AG04450 (cell line): ENCODE measurements around the gene SH3D19. TPM values are rescaled to one million over a fixed set of nuclear protein-coding genes. Genes with fewer than 3 reads are reported as not detected.

ENCODE experiments used
- CTCF ChIA-PET: fragments of 300-600, 350-600 bp; formaldehyde crosslinking; extraction: SDS; loops from one replicate; lab custom pipeline; 2022; ENCODE audit warnings: antibody characterized with exemption, inconsistent platforms; lab: Charles Lee
- POLR2A ChIA-PET: fragments of 350-600 bp; formaldehyde crosslinking; extraction: SDS; loops from one replicate; lab custom pipeline; 2021; ENCODE audit warnings: antibody characterized with exemption, inconsistent platforms; lab: Yijun Ruan, JAX
- DNase-seq: peaks from one replicate; pipeline ENCODE4 v3.0.0-alpha.2; 2011; ENCODE audit warnings: low read depth, low spot score
- H3K27ac ChIP-seq: one replicate; pipeline ENCODE4 v1.5.1; 2012; ENCODE audit warnings: low read depth, low read length, control low read depth
- H3K27me3 ChIP-seq: one replicate; pipeline ENCODE4 v1.6.0; 2012; ENCODE audit warnings: low read length; ENCODE audit not compliant: control insufficient read depth, insufficient read depth
- H3K4me3 ChIP-seq: 2 replicates; pipeline ENCODE4 v1.5.1; 2011; ENCODE audit warnings: mild to moderate bottlenecking, low read depth, low read length, control low read depth
- H3K9me3 ChIP-seq: 2 replicates; pipeline ENCODE4 v1.5.1; 2012; ENCODE audit warnings: low read length; ENCODE audit not compliant: control insufficient read depth, insufficient read depth
- polyA plus RNA-seq: library from polyadenylated mRNA; depleted of rRNA; stranded (reverse); fragments of >200 nt; gene quantifications from 2 replicates; pipeline ENCODE4 v1.2.3, GENCODE V29; 2011
- TF ChIP-seq, protein P1 (sequence below): IDR thresholded peaks from 2 replicates; pipeline ENCODE4 v1.5.1; 2011; ENCODE audit warnings: low read depth, low read length, control low read depth, inconsistent platforms

Gene SH3D19
- polyA plus RNA-seq, 1 experiment: 32.6 TPM

DNA sequence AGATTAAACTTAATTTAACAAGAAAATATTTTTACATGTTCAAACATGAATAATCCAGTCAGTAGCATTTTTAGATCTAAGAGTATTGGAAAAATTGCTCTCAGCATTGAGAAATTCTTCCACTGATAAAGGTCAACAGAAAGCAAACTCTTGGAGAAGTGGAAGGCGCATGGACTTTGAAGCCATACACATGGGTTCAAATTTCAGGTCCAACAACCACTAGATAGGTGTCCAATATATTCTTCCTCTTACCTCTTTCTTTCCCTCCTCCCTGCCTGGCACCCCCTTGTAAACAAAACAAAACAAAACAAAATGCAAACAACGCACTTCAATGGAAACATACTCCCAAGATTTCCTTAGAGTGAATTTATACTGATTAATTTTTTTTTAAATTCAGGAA lies 76.9 kb downstream of the SH3D19 start:
- CTCF ChIA-PET: no interaction called here
- POLR2A ChIA-PET: no interaction called here
- no peaks in the 10 kb centered on the region for H3K9me3 ChIP-seq
- TF ChIP-seq, protein P1, sequence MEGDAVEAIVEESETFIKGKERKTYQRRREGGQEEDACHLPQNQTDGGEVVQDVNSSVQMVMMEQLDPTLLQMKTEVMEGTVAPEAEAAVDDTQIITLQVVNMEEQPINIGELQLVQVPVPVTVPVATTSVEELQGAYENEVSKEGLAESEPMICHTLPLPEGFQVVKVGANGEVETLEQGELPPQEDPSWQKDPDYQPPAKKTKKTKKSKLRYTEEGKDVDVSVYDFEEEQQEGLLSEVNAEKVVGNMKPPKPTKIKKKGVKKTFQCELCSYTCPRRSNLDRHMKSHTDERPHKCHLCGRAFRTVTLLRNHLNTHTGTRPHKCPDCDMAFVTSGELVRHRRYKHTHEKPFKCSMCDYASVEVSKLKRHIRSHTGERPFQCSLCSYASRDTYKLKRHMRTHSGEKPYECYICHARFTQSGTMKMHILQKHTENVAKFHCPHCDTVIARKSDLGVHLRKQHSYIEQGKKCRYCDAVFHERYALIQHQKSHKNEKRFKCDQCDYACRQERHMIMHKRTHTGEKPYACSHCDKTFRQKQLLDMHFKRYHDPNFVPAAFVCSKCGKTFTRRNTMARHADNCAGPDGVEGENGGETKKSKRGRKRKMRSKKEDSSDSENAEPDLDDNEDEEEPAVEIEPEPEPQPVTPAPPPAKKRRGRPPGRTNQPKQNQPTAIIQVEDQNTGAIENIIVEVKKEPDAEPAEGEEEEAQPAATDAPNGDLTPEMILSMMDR: no peak
- H3K27ac ChIP-seq: no peak overlapping the region
- no peak overlapping the region for H3K4me3 ChIP-seq
- no peaks in the 10 kb centered on the region for H3K27me3 ChIP-seq
- no peak for DNase-seq

DNA sequence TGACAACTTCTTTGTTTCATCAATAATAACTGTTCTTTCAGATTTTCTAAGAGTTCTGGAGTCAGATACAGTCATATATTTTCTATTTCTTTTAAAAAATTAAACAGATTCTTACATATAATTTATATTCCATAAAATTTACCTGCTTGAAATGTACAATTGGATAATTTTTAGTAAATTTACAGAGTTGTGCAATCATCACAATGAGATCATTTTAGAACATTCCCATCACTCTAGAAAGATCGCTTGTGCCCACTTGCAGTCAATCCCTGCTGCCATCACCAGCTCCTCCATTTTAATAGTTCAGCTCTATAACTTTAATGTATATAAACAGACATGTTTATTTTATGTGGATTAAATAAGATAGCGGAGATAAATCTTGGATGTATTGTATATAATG lies 78.0 kb downstream of the SH3D19 start:
- TF ChIP-seq, protein P1: no peak
- CTCF ChIA-PET: no interaction called here
- POLR2A ChIA-PET: no interaction called here
- DNase-seq: no peak
- Histone ChIP-seq H3K4me3 (no peak overlapping the region), H3K9me3 (no peaks in the 10 kb centered on the region), H3K27ac (no peak overlapping the region), H3K27me3 (no peaks in the 10 kb centered on the region)

DNA sequence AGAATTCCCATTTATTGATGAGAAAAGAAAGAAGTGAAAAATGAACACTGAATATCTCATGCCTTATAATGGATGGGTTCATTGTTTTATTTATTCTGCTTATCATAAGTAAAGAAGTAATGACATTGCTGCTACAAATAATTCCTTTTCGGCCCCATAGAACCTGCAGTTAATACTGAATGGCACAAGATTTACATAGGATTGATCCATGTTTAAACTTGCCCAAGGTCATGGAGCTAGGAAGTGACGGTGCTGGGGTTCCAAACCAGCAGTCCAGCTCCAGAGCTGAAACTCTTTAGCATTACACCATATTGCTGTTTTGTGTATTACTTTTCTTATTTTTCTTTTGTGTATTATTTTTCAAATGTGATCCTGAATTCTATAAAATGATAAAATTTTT lies 78.7 kb downstream of the SH3D19 start:
- TF ChIP-seq, protein P1: no peak
- POLR2A ChIA-PET: no interaction called here

DNA sequence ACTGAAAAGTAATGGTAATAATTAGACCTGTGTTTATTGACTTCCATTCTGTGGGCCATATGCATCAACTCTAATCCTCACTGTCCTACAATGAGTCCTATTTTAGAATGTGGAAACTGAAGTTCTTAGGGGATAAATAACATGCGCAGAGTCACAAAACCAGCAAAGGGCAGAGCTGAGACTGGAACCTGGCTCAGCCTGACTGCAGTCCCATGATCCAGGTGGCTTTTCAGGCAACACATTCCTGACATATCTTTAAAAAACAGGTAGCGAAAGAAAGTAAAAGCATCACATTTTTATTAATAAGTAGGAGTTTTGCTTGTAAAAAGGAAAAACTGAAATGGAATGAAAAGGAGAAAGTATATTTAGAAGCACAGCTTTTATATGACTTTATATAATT lies 83.1 kb downstream of the SH3D19 start:
- POLR2A ChIA-PET: no interaction called here
- TF ChIP-seq, protein P1: no peak

More for the DNA sequence above, 78.7 kb downstream of the SH3D19 start:
- H3K27me3 ChIP-seq: no peaks in the 10 kb centered on the region
- H3K4me3 ChIP-seq: no peak overlapping the region
- no peaks in the 10 kb centered on the region for H3K9me3 ChIP-seq
- H3K27ac ChIP-seq: no peak overlapping the region
- no peak for DNase-seq
- CTCF ChIA-PET: interaction anchor here (1.0 kb wide), 1 partner anchor 129 kb away, joined by 3 read pairs; no protein-coding TSS in a partner anchor

DNA sequence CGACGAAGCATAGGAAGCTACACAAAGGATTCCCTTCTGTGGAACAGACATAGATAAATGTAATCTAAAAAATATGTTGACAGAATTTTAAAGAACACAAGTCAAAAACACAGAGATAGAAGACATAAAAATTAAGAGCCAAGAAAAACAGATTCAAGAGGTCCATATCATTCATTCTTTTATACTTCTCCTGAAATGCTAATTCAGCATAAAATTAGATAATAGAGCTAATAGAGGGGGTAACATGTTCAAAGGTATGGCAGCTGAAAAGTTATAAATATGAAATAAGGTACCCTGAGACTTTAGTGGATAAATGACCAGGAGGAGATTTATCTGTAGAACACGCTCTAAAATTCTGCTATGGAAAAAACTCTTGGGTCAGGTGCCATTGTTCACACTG lies 85.8 kb downstream of the SH3D19 start:
- Histone ChIP-seq H3K27ac (no peak overlapping the region), H3K4me3 (no peak overlapping the region), H3K27me3 (no peaks in the 10 kb centered on the region), H3K9me3 (peaks cover 5% of the 10 kb centered on the region; the same call in 1 of the 2 replicates)
- POLR2A ChIA-PET: interaction anchor here (0.5 kb wide), 1 partner anchor 9 kb away, joined by 5 read pairs; no protein-coding TSS in a partner anchor
- no peak for DNase-seq
- TF ChIP-seq, protein P1: no peak
- CTCF ChIA-PET: interaction anchor here (1.0 kb wide), 1 partner anchor 37 kb away, joined by 4 read pairs; the partner anchor contains the start of gene PRSS48

More for the DNA sequence above, 83.1 kb downstream of the SH3D19 start:
- H3K9me3 ChIP-seq: no peaks in the 10 kb centered on the region
- H3K27me3 ChIP-seq: no peaks in the 10 kb centered on the region
- no peak for DNase-seq
- no peak overlapping the region for H3K27ac ChIP-seq
- CTCF ChIA-PET: no interaction called here
- no peak overlapping the region for H3K4me3 ChIP-seq
